GM23338 (cell line): ENCODE data around the gene NEU2. TPM values are rescaled to one million over a fixed set of nuclear protein-coding genes. Genes with fewer than 3 reads are reported as not detected.

Source experiments
- ATAC-seq: fragments of 200-7000 bp; cut with Tn5 transposase; 3 replicates; pipeline ENCODE4 v1.9.1; 2020
- DNase-seq: peaks from one replicate; pipeline ENCODE4 v3.0.0-alpha.2; 2015; ENCODE audit warnings: low spot score
- H2AFZ ChIP-seq: fragments of 200-600 bp; sonication (generic); 2 replicates; pipeline ENCODE4 v1.8.0; 2016; ENCODE audit warnings: antibody characterized with exemption, mild to moderate bottlenecking, moderate library complexity
- H3F3A ChIP-seq: fragments of 200-600 bp; sonication (generic); replicated peaks from 2 replicates; pipeline ENCODE4 v1.8.0; 2017; ENCODE audit warnings: antibody characterized with exemption, mixed run types, low read depth
- H3K27ac ChIP-seq: fragments of 200-600 bp; sonication (generic); 2 replicates; pipeline ENCODE4 v1.6.1; 2016; ENCODE audit warnings: low read depth
- H3K27me3 ChIP-seq: fragments of 200-600 bp; sonication (generic); 2 replicates; pipeline ENCODE4 v1.8.0; 2016; ENCODE audit warnings: mild to moderate bottlenecking, mixed run types, moderate library complexity; ENCODE audit not compliant: insufficient read depth
- H3K36me3 ChIP-seq: fragments of 200-600 bp; sonication (generic); 2 replicates; pipeline ENCODE4 v1.8.0; 2016; ENCODE audit warnings: mild to moderate bottlenecking; ENCODE audit not compliant: insufficient read depth
- H3K4me1 ChIP-seq: fragments of 200-600 bp; sonication (generic); 2 replicates; pipeline ENCODE4 v1.8.0; 2016; ENCODE audit warnings: mild to moderate bottlenecking, moderate library complexity; ENCODE audit not compliant: insufficient read depth
- H3K4me2 ChIP-seq: fragments of 200-600 bp; sonication (generic); 2 replicates; pipeline ENCODE4 v1.7.1; 2017; ENCODE audit warnings: mixed run types
- H3K4me3 ChIP-seq: fragments of 200-600 bp; sonication (generic); 2 replicates; pipeline ENCODE4 v1.6.1; 2016; ENCODE audit warnings: mixed run types
- H3K79me2 ChIP-seq: fragments of 200-600 bp; sonication (generic); replicated peaks from 2 replicates; pipeline ENCODE4 v1.8.0; 2017; ENCODE audit warnings: mild to moderate bottlenecking; ENCODE audit not compliant: insufficient read depth
- H3K9me2 ChIP-seq: fragments of 200-600 bp; sonication (generic); 2 replicates; pipeline ENCODE4 v1.8.0; 2017; ENCODE audit not compliant: insufficient read depth
- H4K20me1 ChIP-seq: fragments of 200-600 bp; sonication (generic); replicated peaks from 2 replicates; pipeline ENCODE4 v1.8.0; 2017; ENCODE audit warnings: mild to moderate bottlenecking; ENCODE audit not compliant: insufficient read depth
- H3K27ac Mint-ChIP-seq: 2 replicates; pipeline ENCODE4 v1.8.0; 2020; ENCODE audit warnings: inconsistent platforms, mild to moderate bottlenecking, moderate library complexity, mixed read lengths
- H3K27me3 Mint-ChIP-seq: 3 replicates; pipeline ENCODE4 v1.8.0; 2022; ENCODE audit warnings: low read depth, mild to moderate bottlenecking, moderate library complexity, mixed read lengths, inconsistent platforms; ENCODE audit not compliant: insufficient read depth, poor library complexity
- H3K36me3 Mint-ChIP-seq: 3 replicates; pipeline ENCODE4 v1.8.0; 2021; ENCODE audit warnings: low read depth, mild to moderate bottlenecking, inconsistent platforms, moderate library complexity, mixed read lengths
- H3K4me1 Mint-ChIP-seq: 3 replicates; pipeline ENCODE4 v1.8.0; 2020; ENCODE audit warnings: mild to moderate bottlenecking, inconsistent platforms, mixed read lengths
- H3K4me3 Mint-ChIP-seq: 3 replicates; pipeline ENCODE4 v1.8.0; 2021; ENCODE audit warnings: moderate library complexity, mild to moderate bottlenecking, inconsistent platforms, mixed read lengths
- H3K9me3 Mint-ChIP-seq: 3 replicates; pipeline ENCODE4 v1.8.0; 2020; ENCODE audit warnings: moderate library complexity, mild to moderate bottlenecking, inconsistent platforms, mixed read lengths
- CREB1 ChIP-seq: fragments of 250-450 bp; sonication (Bioruptor Pico); IDR thresholded peaks from 2 replicates; pipeline ENCODE4 v1.5.0; 2020; ENCODE audit warnings: low read depth, mild to moderate bottlenecking, moderate library complexity
- CTCF ChIP-seq, 2 experiments: fragments of 200-600 bp in 1 of 2; sonication (generic) in 1 of 2; conservative IDR thresholded peaks; 2 replicates each; pipeline versions ENCODE4 v1.5.1 to v1.6.1; 2016 to 2017; ENCODE audit warnings: antibody characterized with exemption in 2 of 2, low read depth in 2 of 2, mild to moderate bottlenecking in 2 of 2, moderate library complexity in 1 of 2
- ETS1 ChIP-seq: IDR thresholded peaks from 2 replicates; pipeline ENCODE4 v1.6.1; 2016; ENCODE audit warnings: antibody characterized with exemption
- EZH2 ChIP-seq: fragments of 200-600 bp; sonication (generic); IDR thresholded peaks from one replicate; pipeline ENCODE4 v1.8.0; 2017; ENCODE audit warnings: antibody characterized with exemption, mild to moderate bottlenecking, low read depth; ENCODE audit not compliant: unreplicated experiment
- EZH2phosphoT487 ChIP-seq: fragments of 200-600 bp; sonication (generic); IDR thresholded peaks from one replicate; pipeline ENCODE4 v1.8.1; 2018; ENCODE audit warnings: antibody characterized with exemption; ENCODE audit not compliant: unreplicated experiment
- JUNB ChIP-seq: IDR thresholded peaks from one replicate; pipeline ENCODE4 v1.6.1; 2016; ENCODE audit warnings: antibody characterized with exemption; ENCODE audit not compliant: unreplicated experiment
- NANOG ChIP-seq: IDR thresholded peaks from 2 replicates; pipeline ENCODE4 v1.6.1; 2016; ENCODE audit warnings: antibody characterized with exemption, borderline replicate concordance
- POLR2AphosphoS5 ChIP-seq: IDR thresholded peaks from 2 replicates; pipeline ENCODE4 v1.6.1; 2016; ENCODE audit warnings: antibody characterized with exemption, low read depth
- REST ChIP-seq: IDR thresholded peaks from one replicate; pipeline ENCODE4 v1.6.1; 2018; ENCODE audit warnings: antibody characterized with exemption; ENCODE audit not compliant: unreplicated experiment
- STAT1 ChIP-seq: IDR thresholded peaks from one replicate; pipeline ENCODE4 v1.6.1; 2016; ENCODE audit warnings: antibody characterized with exemption; ENCODE audit not compliant: unreplicated experiment
- ZNF114 ChIP-seq: fragments of 250-450 bp; sonication (Bioruptor Pico); IDR thresholded peaks from 2 replicates; pipeline ENCODE4 v1.5.0; 2020; ENCODE audit warnings: mild to moderate bottlenecking, moderate library complexity
- ZNF331 ChIP-seq: fragments of 250-450 bp; sonication (Bioruptor Pico); IDR thresholded peaks from 2 replicates; pipeline ENCODE4 v1.5.0; 2020; ENCODE audit warnings: low read depth, mild to moderate bottlenecking, moderate library complexity
- ZNF462 ChIP-seq: fragments of 250-450 bp; sonication (Bioruptor Pico); IDR thresholded peaks from 2 replicates; pipeline ENCODE4 v1.5.0; 2020; ENCODE audit warnings: mild to moderate bottlenecking, moderate library complexity
- polyA plus RNA-seq: library from polyadenylated mRNA; unstranded; fragments of >200 nt; fragmentation: Nextera tagmentation; extraction: Ambion mirVana; gene quantifications from 2 replicates; pipeline ENCODE4 v1.2.1, GENCODE V29; 2016
- total RNA-seq: library from RNA; depleted of rRNA; stranded (reverse); fragments of >200 nt; shearing (Covaris generic); gene quantifications from 2 replicates; pipeline ENCODE4 v1.2.3, GENCODE V29; 2014

Gene NEU2
- total and polyA plus RNA-seq, 2 experiments from 2014 or later = not detected

- Histone ChIP-seq H3K9me2 (no peaks in the 10 kb centered on the region), H3K4me2 (no peak overlapping the region), H4K20me1 (no peaks in the 10 kb centered on the region), H3K36me3 (no peaks in the 10 kb centered on the region), H3K79me2 (no peaks in the 10 kb centered on the region), H3K27me3 (no peaks in the 10 kb centered on the region), H3K4me3 (no peak overlapping the region), H3F3A (no peaks in the 10 kb centered on the region), H3K27ac (no peak overlapping the region), H2AFZ (no peak overlapping the region), H3K4me1 (no peaks in the 10 kb centered on the region)
- TF ChIP-seq ZNF331 (CRISPR knock-in tag) (no peak), ZNF114 (CRISPR knock-in tag) (no peak), NANOG (no peak), STAT1 (no peak), ZNF462 (CRISPR knock-in tag) (no peak), CTCF (conservative IDR thresholded peaks at IDR 0.05; ENCODE audit: low read depth in 2 of 2) (no peak), ETS1 (no peak), JUNB (no peak), POLR2AphosphoS5 (no peak), REST (no peak), EZH2phosphoT487 (no peak), EZH2 (no peak), CREB1 (no peak)
- Mint-ChIP-seq H3K9me3 (no peaks in the 10 kb centered on the region), H3K27ac (no peak overlapping the region), H3K4me3 (no peak overlapping the region), H3K4me1 (peaks cover 2% of the 10 kb centered on the region; the same call in 1 of the 3 replicates), H3K36me3 (no peaks in the 10 kb centered on the region), H3K27me3 (peaks cover 10% of the 10 kb centered on the region)
- ATAC-seq (no peak), DNase-seq (no peak)
Observed at GRCh38 chr2:233003658-233004555, 28.6 kb upstream of the NEU2 start.
